ENCODE data around the gene PTPRM.

GRCh38 chr18:8140841-8141501 is 573.9 kb downstream of the PTPRM start:
- TF ChIP-seq, protein P1, sequence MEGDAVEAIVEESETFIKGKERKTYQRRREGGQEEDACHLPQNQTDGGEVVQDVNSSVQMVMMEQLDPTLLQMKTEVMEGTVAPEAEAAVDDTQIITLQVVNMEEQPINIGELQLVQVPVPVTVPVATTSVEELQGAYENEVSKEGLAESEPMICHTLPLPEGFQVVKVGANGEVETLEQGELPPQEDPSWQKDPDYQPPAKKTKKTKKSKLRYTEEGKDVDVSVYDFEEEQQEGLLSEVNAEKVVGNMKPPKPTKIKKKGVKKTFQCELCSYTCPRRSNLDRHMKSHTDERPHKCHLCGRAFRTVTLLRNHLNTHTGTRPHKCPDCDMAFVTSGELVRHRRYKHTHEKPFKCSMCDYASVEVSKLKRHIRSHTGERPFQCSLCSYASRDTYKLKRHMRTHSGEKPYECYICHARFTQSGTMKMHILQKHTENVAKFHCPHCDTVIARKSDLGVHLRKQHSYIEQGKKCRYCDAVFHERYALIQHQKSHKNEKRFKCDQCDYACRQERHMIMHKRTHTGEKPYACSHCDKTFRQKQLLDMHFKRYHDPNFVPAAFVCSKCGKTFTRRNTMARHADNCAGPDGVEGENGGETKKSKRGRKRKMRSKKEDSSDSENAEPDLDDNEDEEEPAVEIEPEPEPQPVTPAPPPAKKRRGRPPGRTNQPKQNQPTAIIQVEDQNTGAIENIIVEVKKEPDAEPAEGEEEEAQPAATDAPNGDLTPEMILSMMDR (conservative IDR thresholded peaks at IDR 0.05; ENCODE audit: low read length): no peak
- no peak for TF ChIP-seq EZH2phosphoT487 (IDR thresholded peaks at IDR 0.05; ENCODE audit: borderline replicate concordance)

Data from Loucy (cell line).